OCI-LY3 (cell line): Measurements from ENCODE around the gene AKAP11.

ENCODE experiments used
- H2AFZ ChIP-seq: fragments of 200-600, 300-600 bp; shearing (Covaris generic); 2 replicates; pipeline ENCODE4 v1.6.0; 2014; ENCODE audit warnings: antibody characterized with exemption, low read depth, low read length
- H3K27ac ChIP-seq: fragments of 200-600, 300-600 bp; sonication (generic); 2 replicates; pipeline ENCODE4 v1.5.1; 2014; ENCODE audit warnings: mild to moderate bottlenecking, low read length, moderate library complexity, mixed read lengths
- H3K27me3 ChIP-seq: fragments of 200-600, 300-600 bp; sonication (generic); 2 replicates; pipeline ENCODE4 v1.6.1; 2014; ENCODE audit warnings: low read depth, low read length, mixed read lengths
- H3K36me3 ChIP-seq: fragments of 200-600, 300-600 bp; sonication (generic); replicated peaks from 2 replicates; pipeline ENCODE3; 2014; ENCODE audit warnings: low read depth, low read length, mixed read lengths
- H3K4me1 ChIP-seq: fragments of 300-600, 200-600 bp; sonication (generic); 2 replicates; pipeline ENCODE4 v1.6.1; 2014; ENCODE audit warnings: low read length, mixed read lengths
- H3K4me2 ChIP-seq: fragments of 200-600, 300-600 bp; sonication (generic); 2 replicates; pipeline ENCODE4 v1.6.1; 2014; ENCODE audit warnings: low read length, mixed read lengths
- H3K4me3 ChIP-seq: fragments of 300-600, 200-600 bp; sonication (generic); 2 replicates; pipeline ENCODE4 v1.5.1; 2014; ENCODE audit warnings: antibody characterized with exemption, mild to moderate bottlenecking, low read length, moderate library complexity
- H3K79me2 ChIP-seq: fragments of 300-600, 200-600 bp; shearing (Covaris generic); 2 replicates; pipeline ENCODE4 v1.6.1; 2014; ENCODE audit warnings: mild to moderate bottlenecking, low read length, mixed read lengths
- H3K9ac ChIP-seq: fragments of 300-600, 200-600 bp; shearing (Covaris generic); 2 replicates; pipeline ENCODE4 v1.6.0; 2014; ENCODE audit warnings: mild to moderate bottlenecking, low read length, moderate library complexity
- H3K9me3 ChIP-seq: fragments of 200-600, 300-600 bp; shearing (Covaris generic); 2 replicates; pipeline ENCODE4 v1.6.1; 2014; ENCODE audit warnings: low read length, mixed read lengths; ENCODE audit not compliant: insufficient read depth
- H4K20me1 ChIP-seq: fragments of 200-600, 300-600 bp; sonication (generic); 2 replicates; pipeline ENCODE4 v1.6.1; 2016; ENCODE audit warnings: low read length, mixed read lengths; ENCODE audit not compliant: insufficient read depth
- CTCF ChIP-seq: fragments of 200-600, 300-600 bp; sonication (generic); IDR thresholded peaks from 2 replicates; pipeline ENCODE4 v1.5.1; 2014; ENCODE audit warnings: antibody characterized with exemption, low read length, low read depth
- EZH2phosphoT487 ChIP-seq: fragments of 200-600 bp; shearing (Covaris generic); IDR thresholded peaks from 2 replicates; pipeline ENCODE4 v1.6.1; 2018; ENCODE audit warnings: antibody characterized with exemption, mixed run types, low read depth

AKAP11 gene

GRCh38 chr13:42334329-42334706 is 62.4 kb downstream of the AKAP11 start:
- Histone ChIP-seq H3K4me1 (peaks cover 7% of the 10 kb centered on the region), H3K27ac (no peak overlapping the region), H3K79me2 (no peaks in the 10 kb centered on the region), H3K4me2 (peak overlapping the region; percentile 65), H3K27me3 (no peaks in the 10 kb centered on the region), H2AFZ (peak overlapping the region; percentile 78), H3K9ac (peak overlapping the region; percentile 40; the same call in 1 of the 2 replicates), H4K20me1 (no peaks in the 10 kb centered on the region), H3K9me3 (no peaks in the 10 kb centered on the region), H3K4me3 (peak overlapping the region; percentile 63), H3K36me3 (no peaks in the 10 kb centered on the region)
- TF ChIP-seq EZH2phosphoT487 (no peak), CTCF (no peak)

- H3K27ac ChIP-seq, result no peak overlapping the region
- H3K79me2 ChIP-seq, result no peaks in the 10 kb centered on the region
- H3K27me3 ChIP-seq, result no peaks in the 10 kb centered on the region
- H4K20me1 ChIP-seq, result no peaks in the 10 kb centered on the region
- H3K4me1 ChIP-seq, result peaks cover 7% of the 10 kb centered on the region
- H2AFZ ChIP-seq, result no peak overlapping the region
- no peak for TF ChIP-seq EZH2phosphoT487
- TF ChIP-seq CTCF, result no peak
- no peak overlapping the region for H3K9ac ChIP-seq
- H3K4me2 ChIP-seq, result no peak overlapping the region
- no peak overlapping the region for H3K4me3 ChIP-seq
- H3K36me3 ChIP-seq, result no peaks in the 10 kb centered on the region
- no peaks in the 10 kb centered on the region for H3K9me3 ChIP-seq
Observed at GRCh38 chr13:42337808-42338600, 66.1 kb downstream of the AKAP11 start.

- TF ChIP-seq EZH2phosphoT487 (no peak), CTCF (no peak)
- H3K4me3 ChIP-seq, result no peak overlapping the region
- no peaks in the 10 kb centered on the region for H3K9me3 ChIP-seq
- no peak overlapping the region for H3K27ac ChIP-seq
- no peak overlapping the region for H3K9ac ChIP-seq
- H3K4me1 ChIP-seq, result no peaks in the 10 kb centered on the region
- H3K79me2 ChIP-seq, result no peaks in the 10 kb centered on the region
- H3K36me3 ChIP-seq, result no peaks in the 10 kb centered on the region
- no peak overlapping the region for H3K4me2 ChIP-seq
- no peaks in the 10 kb centered on the region for H4K20me1 ChIP-seq
- H2AFZ ChIP-seq, result no peak overlapping the region
- no peaks in the 10 kb centered on the region for H3K27me3 ChIP-seq
Observed at GRCh38 chr13:42345367-42345766, 73.4 kb downstream of the AKAP11 start.

GRCh38 chr13:42348576-42348975 is 76.6 kb downstream of the AKAP11 start:
- no peaks in the 10 kb centered on the region for H3K9me3 ChIP-seq
- H3K4me3 ChIP-seq, result no peak overlapping the region
- TF ChIP-seq CTCF (no peak), EZH2phosphoT487 (no peak)
- no peaks in the 10 kb centered on the region for H3K4me1 ChIP-seq
- no peak overlapping the region for H3K27ac ChIP-seq
- no peaks in the 10 kb centered on the region for H3K36me3 ChIP-seq
- H3K9ac ChIP-seq, result no peak overlapping the region
- H4K20me1 ChIP-seq, result no peaks in the 10 kb centered on the region
- no peaks in the 10 kb centered on the region for H3K27me3 ChIP-seq
- H3K79me2 ChIP-seq, result no peaks in the 10 kb centered on the region
- H3K4me2 ChIP-seq, result no peak overlapping the region
- H2AFZ ChIP-seq, result no peak overlapping the region
